ENCODE data around the gene ATP11A. TPM values are rescaled to one million over a fixed set of nuclear protein-coding genes. Genes with fewer than 3 reads are reported as not detected.

Gene ATP11A
- total and polyA plus RNA-seq, 10 of the 15 experiments (the other 5 are each of a cell fraction or from before 2014, with no cell fraction given): 1.4 to 69.6 (median 14.4) TPM

- intact Hi-C loops (cut with micrococcal nuclease; ENCODE audit: unreplicated experiment) (no loop called here), in situ Hi-C loops (cut with MboI) (no loop called here)
- no peak for TF ChIP-seq ATF7 (IDR thresholded peaks at IDR 0.05; ENCODE audit: low read depth)
- TF ChIP-seq TBL1XR1 (IDR thresholded peaks at IDR 0.05; ENCODE audit: low read depth, low read length): no peak
- no peak for TF ChIP-seq CHD4 (IDR thresholded peaks at IDR 0.05)
- no peak for TF ChIP-seq LARP7 (IDR thresholded peaks at IDR 0.05)
- TF ChIP-seq NFIC (IDR thresholded peaks at IDR 0.05; ENCODE audit: low read depth, low read length): no peak
- TF ChIP-seq ZBTB11 (CRISPR knock-in tag; IDR thresholded peaks at IDR 0.05): no peak
- TF ChIP-seq RELA (IDR thresholded peaks at IDR 0.05; ENCODE audit: borderline replicate concordance, partially characterized antibody): no peak
- no peak for TF ChIP-seq WRNIP1 (IDR thresholded peaks at IDR 0.05; ENCODE audit: borderline replicate concordance, low read depth, low read length)
- ChIA-PET SMC1A (ENCODE audit: uncharacterized antibody, unreplicated experiment) (no interaction called here), CTCF (no interaction called here), RAD21 (ENCODE audit: unreplicated experiment) (no interaction called here), POLR2A (no interaction called here)
- DNase-seq (ENCODE audit: low read depth, low spot score) (no peak), ATAC-seq (no peak), FAIRE-seq (no peak)
- H3K27ac ChIP-seq (ENCODE audit: control insufficient read depth, insufficient read depth): no peak overlapping the region
- BruUV-seq (replicated peaks): no TSS peak
- no peak overlapping the region for H3K4me3 ChIP-seq
- no peaks in the 10 kb centered on the region; the same call in 2 of the 3 replicates for H3K9me3 ChIP-seq (replicated peaks; ENCODE audit: control insufficient read depth, insufficient read depth, low read length)
- peaks cover 0 to 13% of the 10 kb centered on the region in 2 experiments; a peak in 3 of 4 replicates for H3K36me3 ChIP-seq (ENCODE audit: control insufficient read depth in 2 of 2, insufficient read depth in 2 of 2, low read length in 1 of 2)
- no peaks in the 10 kb centered on the region for H3K27me3 ChIP-seq (replicated peaks in 1 of 2; ENCODE audit: control insufficient read depth in 2 of 2, insufficient read depth in 2 of 2, low read length in 1 of 2)
- no peak overlapping the region for H3K9ac ChIP-seq (ENCODE audit: control insufficient read depth, insufficient read depth, low read length)
- H3K79me2 ChIP-seq (ENCODE audit: control insufficient read depth, insufficient read depth, low read length): no peaks in the 10 kb centered on the region
- WGBS (ENCODE audit: insufficient coverage, insufficient replicate concordance, low lambda C conversion rate, missing lambda C conversion rate): 62% methylated on average over 6 of the region's 6 CpGs
- no peak overlapping the region for H3K4me2 ChIP-seq (ENCODE audit: control insufficient read depth, insufficient read depth)
- no peak overlapping the region for H2AFZ ChIP-seq (ENCODE audit: control insufficient read depth, low read depth, low read length)
- no peaks in the 10 kb centered on the region for H4K20me1 ChIP-seq (ENCODE audit: control insufficient read depth, insufficient read depth)
- H3K4me1 ChIP-seq (ENCODE audit: control insufficient read depth, insufficient read depth, low read length): no peaks in the 10 kb centered on the region
Observed at GRCh38 chr13:112792511-112792910, 102.7 kb downstream of the ATP11A start.

Measured in GM12878 (cell line).